ENCODE measurements around the gene GYPB.
"Not testable (repeated sequence)": the region's sequence is repeated elsewhere in the genome, so short reads cannot be mapped to it uniquely, and the experiment has no call there.

GYPB gene

DNA sequence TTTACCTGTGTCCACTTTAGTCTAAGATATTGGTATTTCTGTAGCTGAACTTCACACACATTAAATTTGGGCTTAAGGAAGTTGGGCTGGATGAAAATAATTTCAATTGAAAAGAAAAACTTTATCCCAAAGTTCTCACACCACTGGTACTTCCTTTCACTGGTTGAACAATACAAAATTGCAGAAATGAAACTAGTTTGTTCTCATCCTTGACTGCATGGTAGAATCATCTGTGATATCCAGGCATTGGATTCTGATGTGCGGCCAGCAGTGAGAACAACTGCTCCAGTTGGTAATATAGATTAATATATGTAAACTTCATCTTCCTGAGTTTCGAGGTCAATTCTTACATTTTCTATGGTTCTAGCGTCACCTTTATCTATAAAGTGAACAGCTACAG is 10.6 kb downstream of the GYPB start:
- not testable (repeated sequence) for DNase-seq

GRCh38 chr4:144007960-144008359 is 11.2 kb downstream of the GYPB start:
- not testable (repeated sequence) for DNase-seq

- DNase-seq = not testable (repeated sequence)
Observed at GRCh38 chr4:144006200-144006803, 12.9 kb downstream of the GYPB start.

GRCh38 chr4:144005558-144005953 is 13.6 kb downstream of the GYPB start:
- DNase-seq = not testable (repeated sequence)

- not testable (repeated sequence) for DNase-seq
Observed at GRCh38 chr4:144004868-144005557, 14.2 kb downstream of the GYPB start.

DNA sequence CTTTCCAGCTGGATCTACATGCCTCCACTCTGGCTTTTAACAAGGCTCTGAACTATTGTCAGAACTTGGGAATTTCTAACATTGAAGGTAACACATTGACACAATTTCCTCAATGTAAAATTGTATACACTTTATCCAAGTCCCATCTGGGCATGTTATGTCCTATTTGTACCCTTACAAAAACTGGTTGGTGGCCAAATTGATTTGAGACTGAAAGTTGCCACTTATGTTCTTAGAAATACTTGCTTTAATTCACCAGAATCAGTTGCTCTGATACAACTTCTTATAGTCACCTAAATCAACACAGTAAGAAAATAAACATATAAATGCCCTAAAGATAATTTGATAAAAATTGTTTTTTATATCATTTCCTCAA is 15.3 kb downstream of the GYPB start:
- DNase-seq = not testable (repeated sequence)

DNA sequence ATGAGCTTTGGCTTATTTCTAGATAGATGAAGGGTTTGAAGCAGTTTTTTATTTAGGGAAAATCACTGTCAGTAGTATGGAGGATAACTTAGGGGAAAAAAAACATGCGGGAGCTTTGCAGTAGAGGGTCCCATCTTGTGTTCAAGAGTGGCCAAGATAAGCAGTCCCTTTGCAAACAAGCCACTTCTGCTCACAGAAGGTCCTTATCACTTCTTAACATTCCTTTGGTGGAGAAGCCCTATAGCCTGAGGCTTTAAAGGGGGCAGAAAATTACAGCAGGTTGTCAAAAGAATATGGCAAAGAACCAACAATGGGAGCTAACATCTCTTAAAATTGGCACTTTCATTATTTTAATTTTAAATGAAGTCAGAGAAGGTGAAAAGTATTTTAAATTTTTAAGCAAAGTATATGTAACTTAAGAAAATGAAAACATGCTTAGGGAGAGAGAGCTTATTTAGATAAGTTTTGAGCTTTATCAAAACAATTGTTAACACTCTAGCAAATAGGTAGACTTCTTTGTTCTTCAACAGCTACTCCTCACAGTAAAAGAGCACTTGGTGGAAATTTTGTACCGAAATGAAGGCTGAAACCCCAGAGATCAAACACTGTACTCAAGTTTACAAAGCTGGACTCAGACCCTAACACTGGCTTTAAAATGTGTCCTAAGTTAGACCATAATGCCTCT is 15.8 kb downstream of the GYPB start:
- not testable (repeated sequence) for DNase-seq

GRCh38 chr4:144000331-144000995 is 18.7 kb downstream of the GYPB start:
- DNase-seq = not testable (repeated sequence)

DNA sequence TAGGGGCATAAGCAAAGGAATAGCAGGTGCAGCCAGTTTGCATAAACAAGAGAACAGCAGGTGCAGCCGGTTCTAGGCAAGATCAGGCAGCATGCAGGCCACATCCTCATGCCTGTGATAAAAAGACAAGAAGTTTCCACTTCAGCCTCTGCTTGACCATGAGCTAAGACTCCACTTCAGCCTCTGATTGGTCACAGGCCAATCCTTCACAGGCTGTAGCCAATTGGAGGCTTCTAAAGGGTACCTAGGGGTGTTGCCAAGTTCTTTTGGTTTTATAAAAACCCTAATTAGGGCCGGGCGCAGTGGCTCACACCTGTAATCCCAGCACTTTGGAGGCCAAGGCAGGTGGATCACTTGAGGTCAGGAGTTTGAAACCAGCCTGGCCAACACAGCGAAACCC is 23.0 kb downstream of the GYPB start:
- not testable (repeated sequence) for DNase-seq

- DNase-seq = not testable (repeated sequence)
Observed at GRCh38 chr4:143991761-143992160, 27.4 kb downstream of the GYPB start.

GRCh38 chr4:143990717-143991116 is 28.5 kb downstream of the GYPB start:
- DNase-seq = not testable (repeated sequence)

DNA sequence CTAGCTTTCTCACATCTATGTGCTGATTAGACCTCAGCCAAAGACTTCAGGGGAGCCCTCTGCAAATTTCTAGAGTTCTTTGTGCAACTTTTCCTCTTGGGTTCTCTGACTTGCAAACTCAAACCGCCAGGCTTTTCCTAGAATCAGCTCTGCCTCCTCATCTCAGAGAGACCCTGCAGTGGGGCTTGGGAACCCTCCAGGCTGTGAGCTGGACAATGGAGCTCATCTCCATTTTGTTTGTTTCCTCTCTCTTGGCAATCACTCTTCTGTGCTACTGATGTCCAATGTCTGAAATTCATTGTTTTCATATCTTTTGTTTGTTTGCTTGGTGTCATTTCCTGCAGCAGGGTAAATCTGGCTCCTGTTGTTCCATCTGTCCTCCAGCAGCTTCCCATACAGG is 33.0 kb downstream of the GYPB start:
- no peak for DNase-seq

DNA sequence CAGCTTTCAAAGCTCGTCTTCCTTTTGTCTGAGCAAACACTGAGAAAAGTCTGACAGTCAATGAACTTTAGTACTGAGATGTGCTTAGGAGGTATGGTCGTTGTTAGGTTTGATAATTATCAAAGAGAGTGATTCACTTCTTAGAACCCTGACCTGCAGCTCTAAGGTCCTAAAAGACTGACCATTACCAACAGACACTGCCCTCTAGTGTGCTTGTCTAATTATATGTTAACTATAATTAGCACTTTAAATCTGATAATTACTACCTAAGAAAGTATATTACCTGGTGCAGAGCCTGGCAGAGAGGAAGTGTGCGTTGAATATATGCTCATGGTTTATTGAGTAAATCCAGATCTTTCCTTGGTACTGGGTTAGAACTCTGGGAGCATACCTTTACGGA is 38.4 kb downstream of the GYPB start:
- not testable (repeated sequence) for DNase-seq

DNA sequence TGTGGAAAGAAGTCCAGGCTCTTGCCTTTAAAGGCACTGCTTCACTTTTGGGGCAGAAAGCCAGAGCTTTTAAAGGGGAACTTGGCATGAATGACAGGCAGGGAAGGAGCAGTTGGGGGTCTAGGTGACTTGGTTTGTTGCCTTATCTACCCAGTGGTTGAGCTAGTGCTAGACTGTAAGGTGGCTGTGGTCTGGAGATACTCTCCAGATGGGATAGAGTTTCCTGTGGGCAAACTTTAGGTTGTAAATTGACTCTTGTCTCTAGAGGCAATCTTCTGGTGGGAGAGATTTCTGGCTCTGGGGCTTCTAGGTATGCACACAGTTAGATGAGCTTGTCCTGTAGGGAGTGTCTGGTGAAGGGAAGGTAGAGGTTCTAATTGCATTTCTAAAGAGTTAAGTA is 43.7 kb downstream of the GYPB start:
- DNase-seq = not testable (repeated sequence)

- DNase-seq = not testable (repeated sequence)
Observed at GRCh38 chr4:143974021-143974420, 45.2 kb downstream of the GYPB start.

- no peak for DNase-seq
Observed at GRCh38 chr4:143961075-143961474, 58.1 kb downstream of the GYPB start.

DNA sequence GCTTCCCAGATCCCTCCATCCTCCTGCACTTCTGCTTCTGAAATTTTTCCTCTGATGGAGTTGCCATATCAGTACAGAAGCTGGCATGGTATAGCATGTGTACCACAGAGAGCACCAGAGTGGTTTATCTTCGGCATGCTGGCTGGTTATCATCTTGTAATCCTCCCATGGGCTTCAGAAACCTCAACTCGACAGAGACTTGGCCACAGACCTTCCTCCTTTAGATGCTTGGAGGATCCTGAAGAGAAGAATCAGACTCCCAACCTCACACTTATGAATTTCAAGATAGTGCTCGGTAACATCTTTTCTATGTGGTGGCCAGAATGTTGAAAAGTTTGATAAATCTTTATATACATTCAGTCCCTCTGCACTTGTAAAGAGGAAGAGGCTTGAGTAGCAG is 63.9 kb downstream of the GYPB start:
- not testable (repeated sequence) for DNase-seq

DNA sequence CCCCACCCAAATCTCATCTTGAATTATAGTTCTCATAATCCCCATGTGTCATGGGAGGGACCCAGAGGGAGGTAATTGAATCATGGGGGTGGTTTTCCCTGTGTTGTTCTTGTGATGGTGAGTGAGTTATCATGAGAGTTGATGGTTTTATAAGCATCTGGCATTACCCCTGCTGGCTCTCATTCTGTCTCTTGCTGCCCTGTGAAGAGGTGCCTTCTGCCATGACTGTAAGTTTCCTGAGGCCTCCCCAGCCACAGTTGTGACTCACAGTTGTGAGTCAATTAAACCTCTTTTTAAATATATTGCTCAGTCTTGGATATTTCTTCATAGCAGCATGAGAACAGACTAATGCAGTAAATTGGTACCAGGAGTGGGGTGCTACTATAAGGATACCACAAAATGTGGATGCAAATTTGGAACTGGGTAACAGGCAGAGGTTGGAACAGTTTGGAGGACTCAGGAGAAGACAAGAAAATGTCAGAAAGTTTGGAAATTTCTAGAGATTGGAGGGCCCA is 67.7 kb downstream of the GYPB start:
- DNase-seq = not testable (repeated sequence)

GRCh38 chr4:143950967-143951366 is 68.2 kb downstream of the GYPB start:
- DNase-seq = not testable (repeated sequence)

DNA sequence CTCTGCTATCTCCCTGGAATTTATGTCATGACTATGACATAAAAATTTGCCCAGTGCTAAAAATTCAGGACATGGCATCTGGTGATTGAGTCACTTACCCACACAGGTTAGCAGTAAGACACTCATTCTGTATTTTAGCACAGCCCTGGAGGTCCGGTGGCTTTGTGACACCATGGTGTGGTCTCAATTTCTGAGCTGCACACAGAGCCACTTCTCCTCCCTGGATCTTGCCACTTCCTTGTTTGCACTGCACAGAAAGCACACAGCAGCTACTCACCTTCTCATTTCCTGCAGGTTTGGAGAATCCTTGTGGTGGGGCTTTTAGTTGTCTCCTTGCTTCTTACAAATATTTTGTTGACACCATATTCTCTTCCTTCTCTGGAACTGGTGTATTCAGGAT is 69.0 kb downstream of the GYPB start:
- not testable (repeated sequence) for DNase-seq

- not testable (repeated sequence) for DNase-seq
Observed at GRCh38 chr4:143947493-143947892, 71.7 kb downstream of the GYPB start.

Data from NCI-H2081 treated with DMSO at 0.1 percent for 48 hours (cell line).